Measurements from ENCODE around the gene PKMYT1. TPM values are rescaled to one million over a fixed set of nuclear protein-coding genes. Genes with fewer than 3 reads are reported as not detected.

PKMYT1 gene
- total and polyA plus RNA-seq, 2 experiments from 2014 or later = 90.9 to 100 TPM

DNA sequence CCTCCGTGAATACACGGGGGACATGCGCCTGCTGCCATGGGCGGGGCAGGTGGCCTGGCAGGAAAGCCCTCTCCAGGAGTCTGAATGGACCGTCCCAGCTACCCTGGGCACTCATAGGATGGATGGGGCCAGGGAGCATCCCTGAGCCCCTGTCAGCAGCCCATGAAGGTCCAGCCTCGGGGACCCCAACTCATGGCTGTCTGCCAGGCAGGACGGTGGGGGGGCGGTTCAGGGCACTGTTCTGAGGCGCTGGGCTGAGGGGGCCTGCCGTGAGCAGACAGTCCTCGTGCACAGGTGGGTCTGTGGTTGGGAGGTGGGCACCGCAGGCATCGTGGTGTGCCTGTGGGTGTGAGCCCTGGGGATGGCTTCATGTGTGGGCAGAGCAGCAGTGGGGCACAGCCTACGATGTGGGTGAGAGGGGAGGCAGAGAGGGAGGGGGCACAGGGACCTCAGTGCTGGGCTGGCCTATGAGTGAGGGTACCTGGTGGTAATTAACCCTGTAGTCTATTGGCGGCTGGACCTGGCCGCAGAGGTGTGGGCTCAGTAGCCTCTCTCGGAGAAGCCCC lies 6.5 kb upstream of the PKMYT1 start:
- Mint-ChIP-seq H3K4me1 (peaks cover 39% of the 10 kb centered on the region), H3K27me3 (ENCODE audit: insufficient read depth, low read depth, poor library complexity) (peaks cover 9% of the 10 kb centered on the region)

More for the DNA sequence above, 6.5 kb upstream of the PKMYT1 start:
- Mint-ChIP-seq H3K36me3 (ENCODE audit: low read depth) (no peaks in the 10 kb centered on the region; the same call in 2 of the 3 replicates), H3K9me3 (no peaks in the 10 kb centered on the region; the same call in 2 of the 3 replicates), H3K27ac (no peak overlapping the region), H3K4me3 (no peak overlapping the region)
- no peaks in the 10 kb centered on the region for H4K20me1 ChIP-seq (replicated peaks; ENCODE audit: insufficient read depth)
- DNase-seq (ENCODE audit: low spot score) (no peak), ATAC-seq (no peak)
- H3K4me3 ChIP-seq = no peak overlapping the region
- TF ChIP-seq JUNB (IDR thresholded peaks at IDR 0.05; ENCODE audit: unreplicated experiment) (no peak), EZH2phosphoT487 (IDR thresholded peaks at IDR 0.05; ENCODE audit: unreplicated experiment) (no peak), ZNF331 (CRISPR knock-in tag; IDR thresholded peaks at IDR 0.05; ENCODE audit: low read depth) (no peak), STAT1 (IDR thresholded peaks at IDR 0.05; ENCODE audit: unreplicated experiment) (no peak), EZH2 (IDR thresholded peaks at IDR 0.05; ENCODE audit: low read depth, unreplicated experiment) (no peak), CREB1 (CRISPR knock-in tag; IDR thresholded peaks at IDR 0.05; ENCODE audit: low read depth) (no peak), REST (IDR thresholded peaks at IDR 0.05; ENCODE audit: unreplicated experiment) (no peak), ZNF114 (CRISPR knock-in tag; IDR thresholded peaks at IDR 0.05) (no peak), NANOG (IDR thresholded peaks at IDR 0.05; ENCODE audit: borderline replicate concordance) (no peak), POLR2AphosphoS5 (IDR thresholded peaks at IDR 0.05; ENCODE audit: low read depth) (no peak)
- TF ChIP-seq, protein P1, sequence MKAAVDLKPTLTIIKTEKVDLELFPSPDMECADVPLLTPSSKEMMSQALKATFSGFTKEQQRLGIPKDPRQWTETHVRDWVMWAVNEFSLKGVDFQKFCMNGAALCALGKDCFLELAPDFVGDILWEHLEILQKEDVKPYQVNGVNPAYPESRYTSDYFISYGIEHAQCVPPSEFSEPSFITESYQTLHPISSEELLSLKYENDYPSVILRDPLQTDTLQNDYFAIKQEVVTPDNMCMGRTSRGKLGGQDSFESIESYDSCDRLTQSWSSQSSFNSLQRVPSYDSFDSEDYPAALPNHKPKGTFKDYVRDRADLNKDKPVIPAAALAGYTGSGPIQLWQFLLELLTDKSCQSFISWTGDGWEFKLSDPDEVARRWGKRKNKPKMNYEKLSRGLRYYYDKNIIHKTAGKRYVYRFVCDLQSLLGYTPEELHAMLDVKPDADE (IDR thresholded peaks at IDR 0.05) = no peak
- TF ChIP-seq, protein P2, sequence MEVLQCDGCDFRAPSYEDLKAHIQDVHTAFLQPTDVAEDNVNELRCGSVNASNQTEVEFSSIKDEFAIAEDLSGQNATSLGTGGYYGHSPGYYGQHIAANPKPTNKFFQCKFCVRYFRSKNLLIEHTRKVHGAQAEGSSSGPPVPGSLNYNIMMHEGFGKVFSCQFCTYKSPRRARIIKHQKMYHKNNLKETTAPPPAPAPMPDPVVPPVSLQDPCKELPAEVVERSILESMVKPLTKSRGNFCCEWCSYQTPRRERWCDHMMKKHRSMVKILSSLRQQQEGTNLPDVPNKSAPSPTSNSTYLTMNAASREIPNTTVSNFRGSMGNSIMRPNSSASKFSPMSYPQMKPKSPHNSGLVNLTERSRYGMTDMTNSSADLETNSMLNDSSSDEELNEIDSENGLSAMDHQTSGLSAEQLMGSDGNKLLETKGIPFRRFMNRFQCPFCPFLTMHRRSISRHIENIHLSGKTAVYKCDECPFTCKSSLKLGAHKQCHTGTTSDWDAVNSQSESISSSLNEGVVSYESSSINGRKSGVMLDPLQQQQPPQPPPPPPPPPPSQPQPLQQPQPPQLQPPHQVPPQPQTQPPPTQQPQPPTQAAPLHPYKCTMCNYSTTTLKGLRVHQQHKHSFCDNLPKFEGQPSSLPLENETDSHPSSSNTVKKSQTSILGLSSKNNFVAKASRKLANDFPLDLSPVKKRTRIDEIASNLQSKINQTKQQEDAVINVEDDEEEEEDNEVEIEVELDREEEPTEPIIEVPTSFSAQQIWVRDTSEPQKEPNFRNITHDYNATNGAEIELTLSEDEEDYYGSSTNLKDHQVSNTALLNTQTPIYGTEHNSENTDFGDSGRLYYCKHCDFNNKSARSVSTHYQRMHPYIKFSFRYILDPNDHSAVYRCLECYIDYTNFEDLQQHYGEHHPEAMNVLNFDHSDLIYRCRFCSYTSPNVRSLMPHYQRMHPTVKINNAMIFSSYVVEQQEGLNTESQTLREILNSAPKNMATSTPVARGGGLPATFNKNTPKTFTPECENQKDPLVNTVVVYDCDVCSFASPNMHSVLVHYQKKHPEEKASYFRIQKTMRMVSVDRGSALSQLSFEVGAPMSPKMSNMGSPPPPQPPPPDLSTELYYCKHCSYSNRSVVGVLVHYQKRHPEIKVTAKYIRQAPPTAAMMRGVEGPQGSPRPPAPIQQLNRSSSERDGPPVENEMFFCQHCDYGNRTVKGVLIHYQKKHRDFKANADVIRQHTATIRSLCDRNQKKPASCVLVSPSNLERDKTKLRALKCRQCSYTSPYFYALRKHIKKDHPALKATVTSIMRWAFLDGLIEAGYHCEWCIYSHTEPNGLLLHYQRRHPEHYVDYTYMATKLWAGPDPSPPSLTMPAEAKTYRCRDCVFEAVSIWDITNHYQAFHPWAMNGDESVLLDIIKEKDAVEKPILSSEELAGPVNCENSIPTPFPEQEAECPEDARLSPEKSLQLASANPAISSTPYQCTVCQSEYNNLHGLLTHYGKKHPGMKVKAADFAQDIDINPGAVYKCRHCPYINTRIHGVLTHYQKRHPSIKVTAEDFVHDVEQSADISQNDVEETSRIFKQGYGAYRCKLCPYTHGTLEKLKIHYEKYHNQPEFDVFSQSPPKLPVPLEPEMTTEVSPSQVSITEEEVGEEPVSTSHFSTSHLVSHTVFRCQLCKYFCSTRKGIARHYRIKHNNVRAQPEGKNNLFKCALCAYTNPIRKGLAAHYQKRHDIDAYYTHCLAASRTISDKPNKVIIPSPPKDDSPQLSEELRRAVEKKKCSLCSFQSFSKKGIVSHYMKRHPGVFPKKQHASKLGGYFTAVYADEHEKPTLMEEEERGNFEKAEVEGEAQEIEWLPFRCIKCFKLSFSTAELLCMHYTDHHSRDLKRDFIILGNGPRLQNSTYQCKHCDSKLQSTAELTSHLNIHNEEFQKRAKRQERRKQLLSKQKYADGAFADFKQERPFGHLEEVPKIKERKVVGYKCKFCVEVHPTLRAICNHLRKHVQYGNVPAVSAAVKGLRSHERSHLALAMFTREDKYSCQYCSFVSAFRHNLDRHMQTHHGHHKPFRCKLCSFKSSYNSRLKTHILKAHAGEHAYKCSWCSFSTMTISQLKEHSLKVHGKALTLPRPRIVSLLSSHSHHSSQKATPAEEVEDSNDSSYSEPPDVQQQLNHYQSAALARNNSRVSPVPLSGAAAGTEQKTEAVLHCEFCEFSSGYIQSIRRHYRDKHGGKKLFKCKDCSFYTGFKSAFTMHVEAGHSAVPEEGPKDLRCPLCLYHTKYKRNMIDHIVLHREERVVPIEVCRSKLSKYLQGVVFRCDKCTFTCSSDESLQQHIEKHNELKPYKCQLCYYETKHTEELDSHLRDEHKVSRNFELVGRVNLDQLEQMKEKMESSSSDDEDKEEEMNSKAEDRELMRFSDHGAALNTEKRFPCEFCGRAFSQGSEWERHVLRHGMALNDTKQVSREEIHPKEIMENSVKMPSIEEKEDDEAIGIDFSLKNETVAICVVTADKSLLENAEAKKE (CRISPR knock-in tag; IDR thresholded peaks at IDR 0.05) = no peak
- TF ChIP-seq, protein P3, sequence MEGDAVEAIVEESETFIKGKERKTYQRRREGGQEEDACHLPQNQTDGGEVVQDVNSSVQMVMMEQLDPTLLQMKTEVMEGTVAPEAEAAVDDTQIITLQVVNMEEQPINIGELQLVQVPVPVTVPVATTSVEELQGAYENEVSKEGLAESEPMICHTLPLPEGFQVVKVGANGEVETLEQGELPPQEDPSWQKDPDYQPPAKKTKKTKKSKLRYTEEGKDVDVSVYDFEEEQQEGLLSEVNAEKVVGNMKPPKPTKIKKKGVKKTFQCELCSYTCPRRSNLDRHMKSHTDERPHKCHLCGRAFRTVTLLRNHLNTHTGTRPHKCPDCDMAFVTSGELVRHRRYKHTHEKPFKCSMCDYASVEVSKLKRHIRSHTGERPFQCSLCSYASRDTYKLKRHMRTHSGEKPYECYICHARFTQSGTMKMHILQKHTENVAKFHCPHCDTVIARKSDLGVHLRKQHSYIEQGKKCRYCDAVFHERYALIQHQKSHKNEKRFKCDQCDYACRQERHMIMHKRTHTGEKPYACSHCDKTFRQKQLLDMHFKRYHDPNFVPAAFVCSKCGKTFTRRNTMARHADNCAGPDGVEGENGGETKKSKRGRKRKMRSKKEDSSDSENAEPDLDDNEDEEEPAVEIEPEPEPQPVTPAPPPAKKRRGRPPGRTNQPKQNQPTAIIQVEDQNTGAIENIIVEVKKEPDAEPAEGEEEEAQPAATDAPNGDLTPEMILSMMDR (conservative IDR thresholded peaks at IDR 0.05; ENCODE audit: low read depth in 2 of 2) = no peak
- no peak overlapping the region for H3K4me2 ChIP-seq
- no peaks in the 10 kb centered on the region for H3K79me2 ChIP-seq (replicated peaks; ENCODE audit: insufficient read depth)
- H2AFZ ChIP-seq = no peak overlapping the region
- no peaks in the 10 kb centered on the region for H3K9me2 ChIP-seq (ENCODE audit: insufficient read depth)
- H3F3A ChIP-seq (replicated peaks; ENCODE audit: low read depth) = peaks cover 8% of the 10 kb centered on the region; the same call in 1 of the 2 replicates
- no peaks in the 10 kb centered on the region for H3K27me3 ChIP-seq (ENCODE audit: insufficient read depth)
- H3K36me3 ChIP-seq (ENCODE audit: insufficient read depth) = no peaks in the 10 kb centered on the region
- H3K27ac ChIP-seq (ENCODE audit: low read depth) = no peak overlapping the region
- H3K4me1 ChIP-seq (ENCODE audit: insufficient read depth) = peaks cover 34% of the 10 kb centered on the region

Measured in GM23338 (cell line).